Measurements from ENCODE around the gene FNDC3B. TPM values are rescaled to one million over a fixed set of nuclear protein-coding genes. Genes with fewer than 3 reads are reported as not detected.

FNDC3B gene
- total RNA-seq, 4 donors from 2014 or later, result 59.8 to 72.6 (median 65.6) TPM

GRCh38 chr3:172442606-172443005, 403.2 kb downstream of the FNDC3B start:
- TF ChIP-seq EP300 (IDR thresholded peaks at IDR 0.05), result no peak
- no peak for TF ChIP-seq CTCF (IDR thresholded peaks at IDR 0.05)
- no peak for TF ChIP-seq POLR2AphosphoS5 (IDR thresholded peaks at IDR 0.05)
- no peak for TF ChIP-seq POLR2A (IDR thresholded peaks at IDR 0.05; ENCODE audit: low read depth)
- 91% methylated on average over 1 of the region's 1 CpG for WGBS
- Histone ChIP-seq H3K4me1 (peaks cover 0 to 3% (median 3%) of the 10 kb centered on the region in 4 donors), H3K27ac (replicated peaks in 1 of 4) (no peak overlapping the region), H3K27me3 (peaks cover 0 to 26% (median 0%) of the 10 kb centered on the region in 4 donors), H3K9me3 (no peaks in the 10 kb centered on the region), H3K36me3 (no peaks in the 10 kb centered on the region), H3K4me3 (no peak overlapping the region)
- DNase-seq (ENCODE audit: extremely low spot score), result no peak
- intact Hi-C loops (cut with DNase I), result no loop called here

- DNase-seq (ENCODE audit: extremely low spot score), result no peak
- Histone ChIP-seq H3K27ac (replicated peaks in 1 of 4) (no peak overlapping the region), H3K4me3 (no peak overlapping the region), H3K9me3 (no peaks in the 10 kb centered on the region), H3K36me3 (no peaks in the 10 kb centered on the region), H3K4me1 (peaks cover 6 to 25% (median 21%) of the 10 kb centered on the region in 4 donors), H3K27me3 (peaks cover 0 to 48% (median 19%) of the 10 kb centered on the region in 4 donors)
- TF ChIP-seq POLR2AphosphoS5 (IDR thresholded peaks at IDR 0.05) (no peak), CTCF (IDR thresholded peaks at IDR 0.05) (no peak), POLR2A (IDR thresholded peaks at IDR 0.05; ENCODE audit: low read depth) (no peak), EP300 (IDR thresholded peaks at IDR 0.05) (no peak)
- 86% methylated on average over 6 of the region's 6 CpGs for WGBS
- intact Hi-C loops (cut with DNase I), result no loop called here
Measured at GRCh38 chr3:172444821-172445220, 405.4 kb downstream of the FNDC3B start.

GRCh38 chr3:172446198-172446597, 406.8 kb downstream of the FNDC3B start:
- no peak overlapping the region for H3K4me3 ChIP-seq
- no peaks in the 10 kb centered on the region for H3K36me3 ChIP-seq
- 88% methylated on average over 3 of the region's 3 CpGs for WGBS
- H3K4me1 ChIP-seq, result peaks cover 6 to 27% (median 22%) of the 10 kb centered on the region in 4 donors
- peaks cover 0 to 56% (median 25%) of the 10 kb centered on the region in 4 donors for H3K27me3 ChIP-seq
- TF ChIP-seq POLR2AphosphoS5 (IDR thresholded peaks at IDR 0.05) (no peak), POLR2A (IDR thresholded peaks at IDR 0.05; ENCODE audit: low read depth) (no peak), CTCF (IDR thresholded peaks at IDR 0.05) (no peak), EP300 (IDR thresholded peaks at IDR 0.05) (no peak)
- no peak overlapping the region for H3K27ac ChIP-seq (replicated peaks in 1 of 4)
- intact Hi-C loops (cut with DNase I), result no loop called here
- no peaks in the 10 kb centered on the region for H3K9me3 ChIP-seq
- DNase-seq (ENCODE audit: extremely low spot score), result no peak

GRCh38 chr3:172447611-172448579, 408.5 kb downstream of the FNDC3B start, which contains the start of gene GHSR:
Gene GHSR, minus strand, starts transcription at chr3:172448456. Its CDS starts 43 bp downstream, at chr3:172448413.
- Histone ChIP-seq H3K4me1 (peaks cover 6 to 27% (median 22%) of the 10 kb centered on the region in 4 donors), H3K27me3 (peaks cover 0 to 56% (median 25%) of the 10 kb centered on the region in 4 donors), H3K9me3 (no peaks in the 10 kb centered on the region), H3K27ac (replicated peaks in 1 of 4) (no peak within 1 kb of the TSS), H3K36me3 (no peaks in the 10 kb centered on the region), H3K4me3 (peak within 1 kb of the TSS in 1 of 4 donors; percentile 11)
- no peak for DNase-seq (ENCODE audit: extremely low spot score)
- intact Hi-C loops (cut with DNase I), result no loop called here
- WGBS, result 11% methylated on average over 67 of the region's 76 CpGs
- TF ChIP-seq POLR2AphosphoS5 (IDR thresholded peaks at IDR 0.05) (no peak), EP300 (IDR thresholded peaks at IDR 0.05) (no peak), CTCF (IDR thresholded peaks at IDR 0.05) (no peak), POLR2A (IDR thresholded peaks at IDR 0.05; ENCODE audit: low read depth) (no peak)

Data from esophagus muscularis mucosa (tissue), 4 donors.